Activated CD4-positive, alpha-beta memory T cell treated with anti-CD3 and anti-CD28 coated beads, Interleukin-2, amount 10 ng/mL, durations not matched to agents 7 days and 5 days (primary cell): ENCODE results near the gene ALDH5A1. TPM values are rescaled to one million over a fixed set of nuclear protein-coding genes. Genes with fewer than 3 reads are reported as not detected.

Experiments used
- CTCF ChIA-PET: fragments of 350-600 bp; sonication (Branson Sonifier 250); formaldehyde crosslinking; loops from one replicate; lab custom pipeline; 2021; ENCODE audit warnings: antibody characterized with exemption, inconsistent platforms; lab: Charles Lee
- POLR2A ChIA-PET: fragments of 350-600 bp; sonication (Branson Sonifier 250); formaldehyde crosslinking; loops from one replicate; lab custom pipeline; 2021; ENCODE audit warnings: antibody characterized with exemption; lab: Charles Lee
- DNase-seq: peaks from one replicate; pipeline ENCODE4 v3.0.0-alpha.2; 2020
- H3K27ac Mint-ChIP-seq: one replicate; pipeline ENCODE4 v1.8.0; 2021; ENCODE audit warnings: mild to moderate bottlenecking, mixed read lengths
- H3K27me3 Mint-ChIP-seq: one replicate; pipeline ENCODE4 v1.8.0; 2021; ENCODE audit warnings: mixed read lengths
- H3K36me3 Mint-ChIP-seq: one replicate; pipeline ENCODE4 v1.8.0; 2021; ENCODE audit warnings: low read depth, mixed read lengths
- H3K4me1 Mint-ChIP-seq: one replicate; pipeline ENCODE4 v1.8.0; 2021; ENCODE audit warnings: mixed read lengths
- H3K4me3 Mint-ChIP-seq: one replicate; pipeline ENCODE4 v1.8.0; 2021; ENCODE audit warnings: mild to moderate bottlenecking, mixed read lengths
- H3K9me3 Mint-ChIP-seq: one replicate; pipeline ENCODE4 v1.8.0; 2021; ENCODE audit warnings: mixed read lengths
- total RNA-seq, 2 experiments: library from RNA; stranded (reverse); gene quantifications; one replicate each; pipeline ENCODE4 v1.2.3, GENCODE V29; 2021

ALDH5A1 gene
- 1 to 10 TPM; 2.5 to 3.7 TPM for total RNA-seq

- Mint-ChIP-seq H3K4me3 (peak within 1 kb of the TSS; percentile 71), H3K4me1 (peaks cover 14% of the 10 kb centered on the region), H3K9me3 (peaks cover 5% of the 10 kb centered on the region), H3K36me3 (peaks cover 3% of the 10 kb centered on the region), H3K27ac (no peak within 1 kb of the TSS), H3K27me3 (no peaks in the 10 kb centered on the region)
- ChIA-PET CTCF (interaction anchor here (0.7 to 3.1 kb wide), 17 partner anchors 9 to 211 kb away, joined by 3 to 17 read pairs (median 4); no protein-coding TSS in a partner anchor), POLR2A (interaction anchor here (0.9 to 1.4 kb wide), 3 partner anchors 9 to 172 kb away, joined by 3 to 7 read pairs (median 4); partner anchors contain the start of genes ACOT13 and TDP2)
- DNase-seq = peak; percentile 70
Observed at GRCh38 chr6:24494821-24495795, at the start of gene ALDH5A1. TSS of gene ALDH5A1 (plus strand) at chr6:24494969. CDS start at chr6:24494997, 28 bp downstream.

GRCh38 chr6:24445704-24446103 lies 49.1 kb upstream of the ALDH5A1 start:
- DNase-seq = no peak
- no peaks in the 10 kb centered on the region for H3K36me3 Mint-ChIP-seq
- no peak overlapping the region for H3K4me3 Mint-ChIP-seq
- ChIA-PET POLR2A (no interaction called here), CTCF (no interaction called here)
- no peaks in the 10 kb centered on the region for H3K9me3 Mint-ChIP-seq
- no peaks in the 10 kb centered on the region for H3K4me1 Mint-ChIP-seq
- no peak overlapping the region for H3K27ac Mint-ChIP-seq
- no peaks in the 10 kb centered on the region for H3K27me3 Mint-ChIP-seq

- Mint-ChIP-seq H3K27ac (no peak overlapping the region), H3K4me1 (no peaks in the 10 kb centered on the region), H3K4me3 (no peak overlapping the region), H3K9me3 (no peaks in the 10 kb centered on the region), H3K36me3 (no peaks in the 10 kb centered on the region), H3K27me3 (no peaks in the 10 kb centered on the region)
- no peak for DNase-seq
- ChIA-PET POLR2A (no interaction called here), CTCF (interaction anchor here (0.5 to 1.0 kb wide), 2 partner anchors 14 to 16 kb away, joined by 3 to 4 read pairs; no protein-coding TSS in a partner anchor)
Observed at GRCh38 chr6:24446670-24447069, 48.1 kb upstream of the ALDH5A1 start.

- Mint-ChIP-seq H3K27me3 (no peaks in the 10 kb centered on the region), H3K9me3 (no peaks in the 10 kb centered on the region), H3K4me3 (no peak overlapping the region), H3K4me1 (no peaks in the 10 kb centered on the region), H3K36me3 (no peaks in the 10 kb centered on the region), H3K27ac (no peak overlapping the region)
- POLR2A ChIA-PET = no interaction called here
- CTCF ChIA-PET = no interaction called here
- DNase-seq = no peak
Observed at GRCh38 chr6:24448396-24448795, 46.4 kb upstream of the ALDH5A1 start.

- DNase-seq = no peak
- Mint-ChIP-seq H3K27ac (no peak overlapping the region), H3K4me3 (no peak overlapping the region), H3K9me3 (no peaks in the 10 kb centered on the region), H3K4me1 (no peaks in the 10 kb centered on the region), H3K27me3 (no peaks in the 10 kb centered on the region), H3K36me3 (no peaks in the 10 kb centered on the region)
- ChIA-PET POLR2A (no interaction called here), CTCF (no interaction called here)
Observed at GRCh38 chr6:24448828-24449525, 45.8 kb upstream of the ALDH5A1 start.

GRCh38 chr6:24451581-24452388 lies 43.0 kb upstream of the ALDH5A1 start:
- POLR2A ChIA-PET = no interaction called here
- Mint-ChIP-seq H3K9me3 (no peaks in the 10 kb centered on the region), H3K36me3 (no peaks in the 10 kb centered on the region), H3K4me1 (no peaks in the 10 kb centered on the region), H3K4me3 (no peak overlapping the region), H3K27ac (no peak overlapping the region), H3K27me3 (no peaks in the 10 kb centered on the region)
- no peak for DNase-seq
- CTCF ChIA-PET = no interaction called here

GRCh38 chr6:24453921-24454320 lies 40.8 kb upstream of the ALDH5A1 start:
- DNase-seq = no peak
- Mint-ChIP-seq H3K36me3 (no peaks in the 10 kb centered on the region), H3K27ac (no peak overlapping the region), H3K4me1 (no peaks in the 10 kb centered on the region), H3K27me3 (no peaks in the 10 kb centered on the region), H3K4me3 (no peak overlapping the region), H3K9me3 (no peaks in the 10 kb centered on the region)
- ChIA-PET CTCF (no interaction called here), POLR2A (no interaction called here)

GRCh38 chr6:24454452-24454851 lies 40.3 kb upstream of the ALDH5A1 start:
- Mint-ChIP-seq H3K27me3 (no peaks in the 10 kb centered on the region), H3K27ac (no peak overlapping the region), H3K9me3 (no peaks in the 10 kb centered on the region), H3K36me3 (no peaks in the 10 kb centered on the region), H3K4me1 (no peaks in the 10 kb centered on the region), H3K4me3 (no peak overlapping the region)
- ChIA-PET CTCF (no interaction called here), POLR2A (no interaction called here)
- DNase-seq = no peak

GRCh38 chr6:24455061-24455460 lies 39.7 kb upstream of the ALDH5A1 start:
- Mint-ChIP-seq H3K4me1 (no peaks in the 10 kb centered on the region), H3K4me3 (no peak overlapping the region), H3K9me3 (no peaks in the 10 kb centered on the region), H3K27me3 (no peaks in the 10 kb centered on the region), H3K36me3 (no peaks in the 10 kb centered on the region), H3K27ac (no peak overlapping the region)
- ChIA-PET CTCF (no interaction called here), POLR2A (no interaction called here)
- no peak for DNase-seq

GRCh38 chr6:24458134-24458533 lies 36.6 kb upstream of the ALDH5A1 start:
- CTCF ChIA-PET = interaction anchor here (0.7 kb wide), 1 partner anchor 27 kb away, joined by 3 read pairs; no protein-coding TSS in a partner anchor

GRCh38 chr6:24458941-24459340 lies 35.8 kb upstream of the ALDH5A1 start:
- CTCF ChIA-PET = no interaction called here
- no peaks in the 10 kb centered on the region for H3K27me3 Mint-ChIP-seq
- POLR2A ChIA-PET = no interaction called here
- no peak for DNase-seq
- H3K27ac Mint-ChIP-seq = no peak overlapping the region
- no peaks in the 10 kb centered on the region for H3K9me3 Mint-ChIP-seq
- H3K4me3 Mint-ChIP-seq = no peak overlapping the region
- no peaks in the 10 kb centered on the region for H3K4me1 Mint-ChIP-seq
- H3K36me3 Mint-ChIP-seq = no peaks in the 10 kb centered on the region

More at GRCh38 chr6:24458134-24458533, 36.6 kb upstream of the ALDH5A1 start:
- Mint-ChIP-seq H3K4me1 (no peaks in the 10 kb centered on the region), H3K27me3 (no peaks in the 10 kb centered on the region), H3K27ac (no peak overlapping the region), H3K9me3 (no peaks in the 10 kb centered on the region), H3K36me3 (no peaks in the 10 kb centered on the region), H3K4me3 (no peak overlapping the region)
- DNase-seq = no peak
- POLR2A ChIA-PET = no interaction called here

- Mint-ChIP-seq H3K27me3 (peaks cover 2% of the 10 kb centered on the region), H3K9me3 (no peaks in the 10 kb centered on the region), H3K27ac (no peak overlapping the region), H3K36me3 (no peaks in the 10 kb centered on the region), H3K4me1 (no peaks in the 10 kb centered on the region), H3K4me3 (no peak overlapping the region)
- POLR2A ChIA-PET = no interaction called here
- DNase-seq = no peak
- CTCF ChIA-PET = interaction anchor here (0.7 kb wide), 1 partner anchor 34 kb away, joined by 3 read pairs; the partner anchor contains the start of gene ALDH5A1
Observed at GRCh38 chr6:24460966-24461365, 33.8 kb upstream of the ALDH5A1 start.
